ENCODE data around the gene NIP7.

NIP7 gene

GRCh38 chr16:69319381-69319780, 20.2 kb upstream of the NIP7 start:
- DNase-seq: no peak

- no peak for DNase-seq
These were observed 19.5 kb upstream of the NIP7 start for GRCh38 chr16:69319826-69320739.

- no peak for DNase-seq
These were observed 18.9 kb upstream of the NIP7 start for GRCh38 chr16:69320740-69321073.

DNA sequence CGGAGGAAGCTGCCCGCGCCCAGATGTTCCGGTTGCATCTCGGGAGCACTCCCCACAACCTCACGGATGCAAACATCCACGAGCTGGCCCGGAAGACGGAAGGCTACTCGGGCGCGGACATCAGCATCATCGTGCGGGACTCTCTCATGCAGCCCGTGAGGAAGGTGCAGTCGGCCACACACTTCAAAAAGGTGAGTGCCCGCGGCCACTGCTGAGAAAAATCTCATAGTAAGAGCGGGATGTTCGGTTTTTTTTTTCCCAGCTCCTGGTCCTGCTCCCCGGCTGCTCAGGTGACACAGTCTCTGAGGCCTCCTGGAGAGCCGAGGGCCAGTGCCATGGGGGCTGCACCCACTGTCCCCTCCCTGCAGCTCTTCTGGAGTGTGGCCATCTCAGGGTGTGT, 18.5 kb upstream of the NIP7 start:
- DNase-seq: no peak

DNA sequence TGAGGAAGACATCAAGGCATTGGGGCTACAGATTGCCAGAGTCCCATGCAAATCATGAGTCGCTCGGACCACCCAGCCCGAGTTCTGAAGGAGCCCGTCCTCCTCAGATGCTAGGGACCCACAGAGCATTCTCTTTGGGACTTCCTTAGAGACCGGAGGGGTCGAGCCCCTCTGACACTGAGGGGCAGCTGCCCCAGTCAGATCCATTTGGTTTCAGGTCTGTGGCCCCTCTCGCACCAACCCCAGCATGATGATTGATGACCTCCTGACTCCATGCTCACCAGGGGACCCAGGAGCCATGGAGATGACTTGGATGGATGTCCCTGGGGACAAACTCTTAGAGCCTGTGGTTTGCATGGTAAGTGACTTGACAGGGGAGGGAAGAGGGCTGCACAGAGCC, 17.2 kb upstream of the NIP7 start:
- no peak for DNase-seq

DNA sequence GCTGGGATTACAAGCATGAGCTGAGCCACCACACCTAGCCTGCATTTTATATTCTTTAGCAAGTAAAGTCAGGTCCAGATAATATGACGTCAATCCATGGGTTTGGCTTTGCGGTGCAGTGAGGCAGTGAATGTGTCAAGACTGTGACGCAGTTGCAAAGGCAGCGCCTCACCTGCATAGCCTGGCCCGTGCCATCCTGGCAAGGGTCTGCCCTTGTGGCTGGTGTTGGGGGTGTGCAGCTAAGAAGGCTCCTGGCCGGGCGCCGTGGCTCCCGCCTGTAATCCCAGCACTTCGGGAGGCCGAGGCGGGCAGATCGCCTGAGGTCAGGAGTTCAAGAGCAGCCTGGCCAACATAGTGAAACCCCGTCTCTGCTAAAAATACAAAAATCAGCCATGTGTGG, 16.2 kb upstream of the NIP7 start:
- no peak for DNase-seq

DNA sequence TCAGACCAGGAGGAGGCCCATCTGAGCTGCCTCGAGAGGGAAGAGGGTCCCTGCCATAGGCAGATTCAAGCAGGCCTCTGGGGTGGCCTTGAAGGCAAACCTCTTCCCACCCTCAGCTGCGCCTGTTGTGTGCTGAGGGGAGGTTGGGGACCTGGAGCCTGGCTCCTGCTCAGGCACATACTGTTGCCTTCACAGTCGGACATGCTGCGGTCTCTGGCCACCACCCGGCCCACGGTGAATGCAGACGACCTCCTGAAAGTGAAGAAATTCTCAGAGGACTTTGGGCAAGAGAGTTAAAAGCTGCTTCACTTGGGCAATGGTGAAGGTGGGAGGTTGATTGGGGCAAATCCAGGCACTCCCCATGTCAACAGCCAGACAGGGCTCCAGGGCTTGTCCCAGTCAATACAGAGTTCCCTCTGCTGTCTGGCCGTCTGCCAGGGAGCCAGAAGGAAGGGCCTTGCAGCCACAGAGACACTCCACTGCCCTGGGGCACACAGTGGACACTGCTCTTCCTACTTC, 15.5 kb upstream of the NIP7 start:
- no peak for DNase-seq

- no peak for DNase-seq
These were observed 14.9 kb upstream of the NIP7 start for GRCh38 chr16:69324585-69325253.

GRCh38 chr16:69325784-69326171, 13.8 kb upstream of the NIP7 start:
- no peak for DNase-seq

- DNase-seq: no peak
These were observed 13.2 kb upstream of the NIP7 start for GRCh38 chr16:69326172-69326873.

DNA sequence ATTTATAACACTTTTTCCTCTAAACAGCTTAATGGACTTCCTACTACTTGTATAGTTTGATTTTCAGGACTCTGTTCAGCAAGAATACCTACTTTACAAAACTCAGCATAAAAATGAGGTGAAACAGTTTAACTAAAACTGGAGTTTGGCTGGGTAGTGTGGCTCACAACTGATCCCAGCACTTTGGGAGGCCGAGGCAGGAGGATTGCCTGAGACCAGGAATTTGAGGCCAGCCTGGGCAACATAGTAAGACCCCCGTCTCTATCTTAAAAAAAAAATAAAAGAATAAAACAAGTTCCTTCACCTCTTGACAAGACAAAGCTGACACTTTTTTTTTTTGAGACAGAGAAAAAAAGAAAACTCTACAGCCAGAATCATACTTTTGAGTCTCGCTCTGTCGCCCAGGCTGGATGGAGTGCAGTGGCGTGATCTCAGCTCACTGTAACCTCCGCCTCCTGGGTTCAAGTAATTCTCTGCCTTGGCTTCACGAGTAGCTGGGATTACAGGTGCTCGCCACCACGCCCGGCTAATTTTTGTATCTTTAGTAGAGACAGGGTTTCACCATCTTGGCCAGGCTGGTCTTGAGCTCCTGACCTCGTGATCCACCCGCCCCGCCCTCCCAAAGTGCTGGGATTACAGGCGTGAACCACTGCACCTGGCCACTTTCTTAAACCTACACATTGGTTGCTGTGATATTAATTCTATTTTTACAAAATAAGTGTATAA, 11.8 kb upstream of the NIP7 start:
- no peak for DNase-seq

DNA sequence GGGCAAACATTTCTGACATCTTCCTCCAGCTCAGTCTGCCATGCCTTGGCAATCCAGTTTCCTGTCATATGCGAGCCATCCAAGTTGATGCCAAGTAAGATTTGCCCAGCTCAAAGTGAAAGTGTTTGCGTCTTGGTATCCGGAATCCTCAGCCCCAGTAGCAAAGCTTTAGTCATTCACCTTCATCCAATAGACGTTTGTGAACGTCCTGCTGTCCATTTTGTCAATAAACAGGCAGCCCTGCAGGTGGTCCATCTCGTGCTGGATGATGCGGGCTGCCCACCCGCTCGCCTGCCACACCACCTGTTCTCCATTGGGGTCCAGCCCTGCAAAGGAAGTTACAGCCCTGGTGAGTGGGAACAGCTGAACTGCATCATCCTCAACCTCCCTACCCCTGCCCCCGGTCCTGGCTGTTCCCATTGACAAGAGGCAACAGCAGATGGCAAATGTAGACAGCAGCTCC, 10.7 kb upstream of the NIP7 start:
- DNase-seq: no peak

DNA sequence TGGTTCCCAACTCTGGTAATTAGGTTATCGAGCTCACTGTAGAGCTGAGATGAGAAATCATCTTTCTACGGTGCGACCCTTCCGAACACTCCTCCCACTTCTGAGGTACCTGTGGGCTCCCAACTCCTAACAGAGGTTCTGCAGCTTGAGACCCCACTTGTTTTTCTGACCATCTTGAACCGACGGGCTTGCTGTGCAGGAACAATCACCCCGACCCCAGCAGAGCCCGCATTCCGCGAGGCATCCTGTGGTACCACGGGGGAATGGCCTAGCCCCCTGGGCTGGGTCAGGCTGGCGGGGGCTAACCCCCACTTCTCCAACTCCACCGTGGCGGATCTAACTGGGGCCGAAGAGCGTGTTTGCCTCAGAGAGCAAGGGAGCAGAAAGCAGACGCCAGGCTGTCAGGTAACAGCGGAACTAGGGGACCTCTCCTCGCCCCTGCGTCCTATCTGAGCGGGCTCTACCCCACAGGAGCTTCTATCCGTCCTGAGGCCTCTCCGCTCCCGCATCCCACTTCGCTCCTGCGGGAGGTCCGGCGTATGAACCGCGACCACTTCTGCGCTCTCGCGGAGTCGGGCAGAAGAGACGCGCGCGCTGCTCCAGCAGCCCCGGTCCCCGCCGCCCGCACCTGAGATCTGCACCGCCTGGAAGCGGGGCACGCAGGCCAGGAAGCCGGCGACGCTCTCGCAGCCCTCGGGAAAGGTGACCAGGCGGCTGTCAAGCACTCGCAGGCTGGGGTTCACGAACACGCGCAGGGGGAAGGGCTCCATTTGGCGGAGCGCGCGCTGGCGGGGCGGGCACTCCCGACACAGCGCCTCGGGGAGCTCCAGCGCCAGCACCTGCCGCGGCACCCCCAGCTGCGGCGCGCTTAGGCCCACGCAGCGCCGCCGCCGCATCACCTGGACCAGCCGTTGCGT, 9.9 kb upstream of the NIP7 start:
- no peak for DNase-seq

GRCh38 chr16:69330286-69331109, 9.1 kb upstream of the NIP7 start, which contains the start of gene PDF:
TSS of gene PDF (minus strand) at chr16:69330588. CDS start at chr16:69330570, 18 bp downstream.
- peak; percentile 92 for DNase-seq

DNA sequence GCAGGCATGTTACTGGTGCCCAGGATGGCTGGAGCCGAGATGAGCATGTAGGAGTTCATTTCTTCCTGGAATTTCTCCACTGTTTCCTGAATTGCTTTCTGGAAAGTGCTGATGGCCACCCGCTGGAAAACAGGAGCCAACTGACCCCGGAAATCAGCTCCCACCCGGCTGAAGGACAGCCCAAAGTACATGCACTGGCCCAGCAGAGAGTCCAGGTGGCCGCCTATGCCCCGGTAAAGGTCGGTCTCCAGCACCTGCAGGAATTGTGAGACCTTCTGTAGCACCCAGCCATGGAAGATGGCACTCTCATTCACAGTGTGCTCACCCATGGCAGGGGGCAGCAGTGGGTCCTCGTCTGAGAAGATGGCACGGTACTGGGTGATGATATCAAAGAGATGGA, 4.9 kb upstream of the NIP7 start:
- DNase-seq: no peak

GRCh38 chr16:69338557-69339288, 849 bp upstream of the NIP7 start:
- no peak for DNase-seq

DNA sequence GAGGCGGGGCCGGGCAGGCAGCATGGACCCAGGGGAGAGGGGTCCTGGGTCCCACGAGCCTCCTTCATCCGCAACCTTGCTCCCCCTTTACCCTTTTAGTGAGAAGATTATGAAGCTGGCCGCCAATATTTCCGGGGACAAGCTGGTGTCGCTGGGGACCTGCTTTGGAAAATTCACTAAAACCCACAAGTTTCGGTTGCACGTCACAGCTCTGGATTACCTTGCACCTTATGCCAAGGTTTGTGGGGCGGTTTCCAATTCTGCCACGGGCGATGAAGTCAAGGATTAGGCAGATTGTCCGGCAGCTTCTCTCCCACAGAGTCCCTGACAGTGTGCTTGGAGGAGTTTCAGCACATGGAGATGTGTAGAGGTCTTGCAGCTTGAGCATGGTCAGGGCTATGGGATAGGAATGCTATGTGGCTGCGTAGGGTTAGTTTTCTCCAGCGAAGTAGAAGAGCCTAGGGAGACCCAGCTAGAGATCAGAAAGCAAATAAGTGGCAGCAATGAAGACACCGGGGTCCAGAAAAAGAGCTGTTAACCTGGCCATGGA, 598 bp downstream of the NIP7 start:
- DNase-seq: no peak

DNA sequence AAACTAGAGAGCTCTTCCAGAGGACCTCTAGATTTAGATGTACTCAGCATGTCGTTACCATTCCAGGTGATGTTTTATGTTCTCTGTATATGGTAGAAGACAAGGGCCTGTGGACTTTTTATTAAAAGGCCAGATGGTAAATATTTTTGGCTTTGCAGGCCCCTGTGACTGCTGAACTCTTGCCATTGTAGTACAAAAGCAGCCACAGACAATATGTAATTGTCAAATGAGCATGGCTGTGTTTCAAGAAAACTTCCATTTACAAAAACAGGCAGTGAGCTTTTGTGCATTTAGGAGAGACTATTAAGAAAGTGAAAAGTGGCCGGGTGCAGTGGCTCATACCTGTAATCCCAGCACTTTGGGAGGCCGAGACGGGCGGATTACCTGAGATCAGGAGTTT, 4.6 kb downstream of the NIP7 start:
- DNase-seq: no peak

DNA sequence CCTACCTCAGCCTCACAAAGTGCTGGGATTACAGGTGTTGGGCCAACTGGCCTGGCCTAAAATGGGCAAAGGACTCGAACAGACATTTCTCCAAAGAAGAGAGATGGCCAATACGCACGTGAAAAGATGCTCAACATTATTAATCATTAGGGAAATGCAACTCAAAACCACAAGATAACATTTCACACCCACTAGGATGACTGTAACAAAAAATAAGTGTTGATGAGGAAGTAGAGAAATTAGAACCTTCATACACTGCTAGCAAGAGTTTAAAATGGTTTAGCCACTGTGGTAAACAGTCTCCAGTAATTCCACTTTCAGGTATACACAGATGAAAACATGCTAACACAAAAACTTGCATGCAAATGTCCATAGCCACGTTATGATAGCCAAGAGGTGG, 6.4 kb downstream of the NIP7 start:
- DNase-seq: no peak

DNA sequence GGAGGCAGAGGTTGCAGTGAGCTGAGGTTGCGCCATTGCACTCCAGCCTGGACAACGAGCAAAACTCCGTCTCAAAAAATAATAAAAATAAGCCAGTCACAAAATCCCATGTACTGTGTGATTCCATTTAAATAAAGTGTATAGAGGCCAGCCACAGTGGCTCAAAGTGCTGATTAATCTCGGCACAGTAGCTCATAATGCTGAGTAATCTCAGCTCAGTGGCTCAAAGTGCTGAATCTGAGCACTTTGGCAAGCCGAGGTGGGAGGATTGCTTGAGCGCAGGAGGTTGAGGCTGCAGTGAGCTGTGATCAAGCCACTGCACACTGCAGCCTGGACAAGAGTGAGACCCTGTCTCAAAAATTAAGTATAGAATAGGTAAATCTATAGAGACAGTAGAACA, 7.1 kb downstream of the NIP7 start:
- DNase-seq: no peak

Data from fibroblast of upper back skin (primary cell).